Measurements from ENCODE around the gene MRM2.

Gene MRM2

GRCh38 chr7:2186166-2186565 is 55.8 kb downstream of the MRM2 start:
- no peak for DNase-seq (ENCODE audit: low read depth)
- TF ChIP-seq CTCF (conservative IDR thresholded peaks at IDR 0.05; ENCODE audit: low read length), result no peak
- no peak overlapping the region for H3K4me3 ChIP-seq (ENCODE audit: low read length)

- DNase-seq (ENCODE audit: low read depth), result no peak
- no peak overlapping the region for H3K4me3 ChIP-seq (ENCODE audit: low read length)
- TF ChIP-seq CTCF (conservative IDR thresholded peaks at IDR 0.05; ENCODE audit: low read length), result no peak
These were observed 56.3 kb downstream of the MRM2 start for GRCh38 chr7:2185715-2186114.
